Activated naive CD4-positive, alpha-beta T cell treated with anti-CD3 and anti-CD28 coated beads, Interleukin-2, amount 50 U/mL, for 16 hours (primary cell): ENCODE measurements around the gene ALPK3.
"Not testable (repeated sequence)": the region's sequence is repeated elsewhere in the genome, so short reads cannot be mapped to it uniquely, and the experiment has no call there.

Experiments used
- DNase-seq: peaks from one replicate; pipeline ENCODE4 v3.0.0-alpha.2; 2020

ALPK3 gene

GRCh38 chr15:84876269-84876668, 59.1 kb downstream of the ALPK3 start:
- no peak for DNase-seq

DNA sequence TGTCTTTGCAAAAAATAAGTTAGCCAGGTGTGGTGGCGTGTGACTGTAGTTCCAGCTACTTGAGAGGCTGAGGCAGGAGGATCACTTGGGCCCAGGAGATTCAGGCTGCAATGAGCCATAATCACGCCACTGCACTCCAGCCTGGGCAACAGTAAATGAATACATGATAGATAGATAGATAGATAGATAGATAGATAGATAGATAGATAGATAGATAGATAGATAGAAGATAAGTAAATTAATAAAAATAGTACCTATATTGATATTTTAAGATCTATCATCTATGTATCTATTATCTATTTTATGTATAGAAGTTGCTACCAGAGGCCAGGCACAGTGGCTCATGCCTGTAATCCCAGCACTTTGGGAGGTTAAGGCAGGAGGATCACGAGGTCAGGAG, 60.5 kb downstream of the ALPK3 start:
- DNase-seq: not testable (repeated sequence)

DNA sequence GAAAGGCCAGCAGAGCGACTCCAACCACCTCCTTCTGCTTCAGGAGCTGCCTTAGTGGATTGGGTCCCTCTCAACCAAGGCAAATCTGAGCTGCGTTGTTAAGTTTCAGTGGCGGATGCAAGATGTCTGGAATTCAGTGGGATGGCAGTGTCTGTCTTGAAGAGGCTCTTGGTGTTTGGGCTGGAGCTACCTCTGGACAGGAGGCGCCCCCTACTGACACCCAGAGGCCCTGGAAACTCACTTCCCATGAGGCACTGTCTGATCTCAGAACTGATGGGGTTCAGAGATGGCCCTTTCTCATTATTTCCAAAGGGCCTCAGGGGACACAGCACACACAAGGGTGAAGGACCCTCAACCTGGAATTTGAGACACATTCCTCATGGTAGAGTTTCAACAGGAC, 61.3 kb downstream of the ALPK3 start:
- peak; percentile 66 for DNase-seq

- no peak for DNase-seq
Measured at GRCh38 chr15:84879088-84879780, 62.1 kb downstream of the ALPK3 start.

DNA sequence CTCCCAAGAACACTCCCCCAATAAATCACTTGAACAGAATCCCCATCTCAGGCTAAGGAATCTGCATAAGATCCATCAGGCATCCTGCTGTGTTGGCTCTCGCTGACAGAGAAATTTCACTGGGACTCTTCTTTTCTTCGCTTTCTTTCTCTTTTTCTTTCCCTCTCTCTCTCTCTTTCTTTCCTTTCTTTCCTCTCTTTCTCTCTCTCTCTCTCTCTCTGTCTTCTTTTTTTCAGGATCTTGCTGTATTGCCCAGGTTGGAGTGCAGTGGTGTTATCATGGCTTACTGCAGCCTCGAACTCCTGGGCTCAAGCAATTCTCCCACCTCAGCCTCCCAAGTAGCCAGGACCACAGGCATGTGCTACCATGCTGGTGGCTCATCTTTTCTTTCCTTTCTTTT, 62.9 kb downstream of the ALPK3 start:
- DNase-seq: no peak

- no peak for DNase-seq
Measured at GRCh38 chr15:84880822-84881519, 63.8 kb downstream of the ALPK3 start.

- DNase-seq: no peak
Measured at GRCh38 chr15:84881520-84881830, 64.3 kb downstream of the ALPK3 start.

- DNase-seq: no peak
Measured at GRCh38 chr15:84883466-84883865, 66.3 kb downstream of the ALPK3 start.

DNA sequence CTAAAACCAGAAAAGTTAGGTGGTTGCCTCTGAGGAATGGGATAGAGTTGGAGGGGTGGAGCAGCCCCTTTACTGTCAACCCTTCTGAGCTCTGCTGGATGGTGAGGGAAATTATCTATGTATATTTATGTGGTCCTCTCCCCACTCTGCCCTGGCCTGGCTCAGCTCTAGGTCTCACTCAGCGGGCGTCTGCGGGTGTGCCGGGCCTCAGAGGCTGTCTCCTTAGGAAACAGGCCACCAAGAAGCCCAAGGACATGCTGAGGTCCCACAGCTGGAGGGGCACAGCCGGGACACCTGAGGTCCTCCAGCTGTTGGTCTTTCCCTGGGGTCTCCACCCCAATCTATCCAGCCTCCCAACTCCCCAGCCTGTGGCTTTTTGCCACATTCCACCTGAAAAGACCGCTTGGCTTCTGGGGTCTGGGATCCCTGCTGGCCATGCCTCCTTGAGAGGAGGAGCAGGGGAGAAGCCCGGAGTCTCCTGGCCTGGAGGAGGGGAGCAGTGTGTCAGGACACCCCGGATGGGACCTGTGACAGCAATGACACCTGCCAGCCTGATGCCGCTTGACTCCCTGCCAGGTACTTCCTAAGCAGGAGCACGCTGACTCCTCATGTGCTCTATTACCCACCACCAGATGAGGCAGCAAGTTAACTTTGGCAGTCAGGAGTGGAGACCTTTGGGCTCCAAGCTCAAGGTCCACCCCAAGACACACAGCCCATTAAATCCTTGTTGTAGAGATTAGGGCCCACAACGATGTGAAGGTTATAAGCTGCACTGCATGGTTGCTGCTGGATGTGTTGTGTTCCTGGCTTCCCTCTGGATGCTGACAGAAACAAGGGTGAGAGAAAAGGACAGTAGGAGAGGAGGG, 67.0 kb downstream of the ALPK3 start, which contains the start of gene SLC28A1:
SLC28A1 (plus strand) TSS at position 747 of the 866 bp plus-strand sequence. CDS start 3,099 bp downstream, outside the sequence.
- DNase-seq: no peak

DNA sequence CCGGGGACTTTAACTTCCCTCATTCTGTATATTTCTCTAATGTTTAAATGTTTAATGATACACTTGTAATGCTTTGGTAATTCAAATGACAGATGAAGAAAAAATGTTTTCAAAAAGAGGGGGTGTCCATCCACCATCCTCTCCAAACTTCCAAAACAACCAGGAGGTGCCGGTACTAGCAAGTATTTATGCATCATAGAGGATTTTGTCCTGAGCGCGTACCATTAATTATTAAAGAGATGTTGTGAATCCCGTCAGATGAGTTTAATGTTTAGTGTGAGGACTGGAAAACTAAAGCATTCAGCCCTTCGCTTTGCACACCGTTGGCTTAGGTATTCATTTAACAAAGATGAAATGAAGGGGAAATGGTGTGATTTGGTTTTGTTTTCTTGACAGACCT, 68.6 kb downstream of the ALPK3 start:
- DNase-seq: no peak

DNA sequence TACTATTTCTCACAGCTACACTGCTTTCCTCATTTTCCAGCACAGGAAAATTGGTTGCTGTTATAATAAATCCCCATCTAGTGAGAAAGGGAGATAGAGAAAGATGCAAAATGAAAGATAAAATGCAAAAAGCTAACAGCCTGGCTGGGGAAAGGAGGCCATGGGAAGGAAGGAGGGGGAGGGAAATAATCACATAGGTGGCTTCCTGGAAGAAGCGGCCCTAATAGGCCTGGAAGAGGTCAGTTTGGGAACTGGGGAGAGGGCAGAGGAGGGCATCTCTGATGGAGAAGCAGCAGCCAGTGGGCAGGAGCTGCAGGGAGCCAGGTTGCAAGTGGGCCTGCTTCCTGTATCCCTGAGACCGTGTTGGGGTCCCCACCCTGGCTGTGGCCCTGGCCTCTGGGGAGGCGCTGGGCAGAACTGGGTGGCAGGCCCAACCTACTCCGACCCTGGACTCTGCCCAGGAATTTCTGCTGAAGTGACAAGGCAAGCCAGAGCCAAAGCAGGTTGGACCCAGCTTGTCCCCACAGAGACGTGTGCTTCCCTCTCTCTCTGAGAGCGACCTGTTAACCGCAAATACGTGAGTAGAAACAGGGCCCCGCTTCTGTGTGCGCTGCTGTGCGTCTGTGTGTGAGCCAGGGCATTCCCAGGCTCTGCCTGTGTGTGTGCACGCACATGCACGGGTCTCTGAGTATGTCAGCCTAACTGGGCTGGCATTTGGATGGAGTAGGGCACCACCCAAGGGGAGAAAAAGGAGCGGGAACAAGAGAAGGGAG, 69.2 kb downstream of the ALPK3 start:
- no peak for DNase-seq

- DNase-seq: no peak
Measured at GRCh38 chr15:84886984-84887299, 69.8 kb downstream of the ALPK3 start.

DNA sequence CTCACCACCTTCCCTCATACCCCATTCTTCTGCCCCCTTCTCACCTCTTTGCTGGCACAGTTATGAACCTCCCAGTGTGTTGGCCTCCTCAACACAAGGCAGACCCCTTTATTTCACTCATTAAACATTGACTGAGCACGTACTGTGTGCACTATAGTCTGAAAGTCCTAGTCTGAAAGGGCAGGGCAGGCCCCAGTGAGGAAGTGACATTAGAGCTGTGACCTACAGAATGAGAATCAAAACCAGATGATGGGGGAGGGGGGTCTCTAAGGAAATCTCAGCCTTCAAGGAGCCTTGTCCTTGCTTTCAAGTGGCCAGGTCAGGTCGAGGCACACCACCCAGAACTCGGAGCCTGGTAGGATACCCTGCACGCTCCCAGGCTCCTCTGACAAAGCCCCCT, 70.8 kb downstream of the ALPK3 start:
- DNase-seq: no peak

GRCh38 chr15:84888639-84889038, 71.5 kb downstream of the ALPK3 start:
- no peak for DNase-seq

DNA sequence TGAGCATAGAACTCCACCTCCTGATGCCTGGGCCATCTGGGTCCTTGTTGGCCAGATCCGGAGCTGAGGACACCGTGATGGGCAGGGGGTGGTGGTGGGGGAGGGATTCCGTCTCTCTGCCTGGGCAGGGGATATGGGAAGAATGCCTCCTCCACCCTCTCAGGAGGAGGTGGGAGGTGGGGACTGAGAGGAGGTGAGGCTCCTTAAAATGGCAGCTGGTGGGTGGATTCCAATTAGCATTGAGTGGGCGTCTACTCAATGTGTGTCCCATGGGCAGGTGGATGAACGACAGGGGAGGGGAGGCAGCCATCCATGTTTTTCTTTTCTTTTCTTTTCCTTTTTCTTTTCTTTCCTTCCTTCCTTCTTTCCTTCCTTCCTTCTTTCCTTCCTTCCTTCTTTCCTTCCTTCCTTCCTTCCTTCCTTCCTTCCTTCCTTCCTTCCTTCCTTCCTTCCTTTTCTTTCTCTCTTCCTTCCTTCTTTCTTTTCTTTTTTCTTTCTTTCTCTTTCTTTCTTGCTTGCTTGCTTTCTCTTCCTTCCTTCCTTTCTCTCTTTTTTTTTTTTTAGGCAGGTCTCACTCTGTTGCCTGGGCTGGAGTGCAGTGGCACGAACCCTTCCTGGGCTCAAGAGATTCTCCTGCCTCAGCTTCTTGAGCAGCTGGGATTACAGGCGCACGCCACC, 72.3 kb downstream of the ALPK3 start:
- no peak for DNase-seq

- DNase-seq: no peak
Measured at GRCh38 chr15:84889991-84890669, 73.0 kb downstream of the ALPK3 start.

DNA sequence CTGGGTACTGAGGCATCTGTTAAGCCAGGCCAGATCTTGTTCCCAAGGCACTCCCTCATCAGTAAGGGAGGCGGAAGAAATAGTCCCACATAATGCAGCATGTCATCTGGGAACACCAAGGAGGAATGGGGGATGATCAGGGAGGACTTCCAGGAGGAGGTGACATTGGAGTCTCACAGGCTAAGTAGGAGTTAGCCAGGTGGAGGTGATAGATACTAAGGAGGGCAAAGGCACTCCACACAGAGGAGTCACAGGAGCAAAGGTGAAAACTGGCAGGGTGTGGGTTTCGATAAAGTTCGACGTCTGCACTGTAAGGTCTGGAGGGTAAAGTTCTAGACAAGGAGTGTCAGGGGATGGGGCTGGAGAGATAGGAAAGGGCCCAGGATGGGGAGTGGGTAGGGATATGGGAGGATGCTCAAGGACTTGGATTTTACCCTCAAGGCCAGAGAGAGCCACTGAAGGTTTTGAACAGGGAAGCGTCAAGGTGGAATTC, 73.6 kb downstream of the ALPK3 start:
- no peak for DNase-seq

GRCh38 chr15:84891339-84891738, 74.2 kb downstream of the ALPK3 start:
- no peak for DNase-seq

- DNase-seq: no peak
Measured at GRCh38 chr15:84892786-84893307, 75.7 kb downstream of the ALPK3 start.

DNA sequence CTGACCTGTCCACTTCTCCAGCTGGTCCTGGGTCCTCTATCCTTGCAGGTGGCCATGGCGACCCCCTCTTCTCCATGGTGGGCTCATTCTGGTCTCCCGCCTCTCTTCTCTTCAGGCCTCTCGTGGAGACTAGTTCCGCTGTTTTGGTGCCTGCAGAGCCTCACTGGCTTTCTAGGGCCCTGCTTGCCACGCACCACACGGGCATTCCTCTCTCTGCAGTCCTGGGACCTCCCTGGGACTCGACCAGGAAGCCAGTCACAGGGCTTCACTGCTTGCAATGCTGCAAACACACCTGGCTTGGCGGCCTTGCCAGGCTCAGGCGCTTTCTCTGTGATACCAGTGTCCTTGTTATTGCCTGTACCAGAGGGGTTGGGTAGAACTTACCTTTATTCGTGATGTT, 76.5 kb downstream of the ALPK3 start:
- DNase-seq: no peak

- no peak for DNase-seq
Measured at GRCh38 chr15:84894736-84895425, 77.7 kb downstream of the ALPK3 start.
